Uterus (tissue), 4 donors: ENCODE data around the gene VIPR2. TPM values are rescaled to one million over a fixed set of nuclear protein-coding genes. Genes with fewer than 3 reads are reported as not detected.
A peak's percentile ranks its signal among the peaks of the same experiment; 100 is the strongest.
"Not testable (repeated sequence)": the region's sequence is repeated elsewhere in the genome, so short reads cannot be mapped to it uniquely, and the experiment has no call there.

Experiments
- DNase-seq, 2 donors: peaks; one replicate each; pipeline ENCODE4 v3.0.0-alpha.2; 2019 to 2020
- H3K27ac ChIP-seq, 2 donors: fragments of 200-600 bp; sonication (generic); 1 replicate in 1 of 2; 2 replicates in 1 of 2; pipeline ENCODE4 v1.5.1; 2016 to 2018
- H3K27me3 ChIP-seq, 2 donors: fragments of 200-600 bp; sonication (generic); one replicate each; pipeline ENCODE4 v1.5.1; 2018 to 2019; ENCODE audit warnings: control low read depth in 1 of 2
- H3K36me3 ChIP-seq, 2 donors: fragments of 200-600 bp; sonication (generic); one replicate each; pipeline ENCODE4 v1.5.1; 2019; ENCODE audit warnings: control low read depth in 1 of 2
- H3K4me1 ChIP-seq, 2 donors: fragments of 200-600 bp; sonication (generic); one replicate each; pipeline ENCODE4 v1.5.1; 2018 to 2019; ENCODE audit warnings: control low read depth in 1 of 2
- H3K4me3 ChIP-seq, 2 donors: fragments of 200-600 bp; sonication (generic); 1 replicate in 1 of 2; 2 replicates in 1 of 2; pipeline ENCODE4 v1.5.1; 2018 to 2019; ENCODE audit warnings: mild to moderate bottlenecking in 1 of 2
- H3K9me3 ChIP-seq, 2 donors: fragments of 200-600 bp; sonication (generic); one replicate each; pipeline ENCODE4 v1.5.1; 2019; ENCODE audit warnings: control low read depth in 1 of 2
- POLR2A ChIP-seq, 2 donors: fragments of 450-650 bp; IDR thresholded peaks; one replicate each; pipeline ENCODE4 v1.6.1; 2016; ENCODE audit warnings: antibody characterized with exemption in 2 of 2, mild to moderate bottlenecking in 1 of 2, moderate library complexity in 1 of 2
- intact Hi-C: fragments of 100-400 bp; cut with DNase I; formaldehyde crosslinking; loops from one replicate; pipeline ENCODE4 v1.15.1; 2023; ENCODE audit warnings: low total_unique reads
- total RNA-seq, 4 donors: library from RNA; depleted of rRNA in 3 of 4; stranded (reverse); fragments of >200 nt in 3 of 4; gene quantifications; one replicate each; pipeline versions ENCODE4 v1.1.0 to v1.2.4, GENCODE V29; 2014 to 2023
- TF ChIP-seq, protein P1 (sequence below), 4 experiments: fragments of 200-600 bp in 2 of 4; fragments of 450-650 bp in 2 of 4; sonication (generic) in 2 of 4; IDR thresholded peaks; one replicate each; pipeline ENCODE4 v1.5.1; 2016 to 2019; ENCODE audit warnings: antibody characterized with exemption in 4 of 4, mild to moderate bottlenecking in 2 of 4, moderate library complexity in 1 of 4
- donor health status: DM: yes; HTN: yes; CAD: no.

VIPR2 gene
- total RNA-seq, 4 donors from 2014 or later = 3.1 to 9.8 (median 4.5) TPM

DNA sequence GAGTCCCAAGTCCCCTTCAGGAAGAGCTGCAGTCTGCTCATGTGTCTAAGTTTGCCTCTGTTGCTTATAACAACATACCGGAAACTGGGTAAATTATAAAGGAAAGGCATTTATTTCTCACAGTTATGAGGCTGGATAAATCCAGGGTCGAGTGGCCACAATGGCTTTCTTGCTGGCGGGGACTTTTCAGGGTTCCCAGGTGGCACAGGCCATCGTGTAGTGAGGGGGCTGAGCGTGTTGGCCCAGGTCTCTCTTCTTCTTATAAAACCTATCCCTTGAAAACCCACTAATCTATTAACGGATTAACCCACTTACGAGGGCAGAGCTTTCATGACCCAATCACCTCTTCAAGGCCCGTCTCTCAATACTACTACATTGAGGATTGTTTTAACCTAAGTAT lies 8.7 kb downstream of the VIPR2 start:
- TF ChIP-seq, protein P1, sequence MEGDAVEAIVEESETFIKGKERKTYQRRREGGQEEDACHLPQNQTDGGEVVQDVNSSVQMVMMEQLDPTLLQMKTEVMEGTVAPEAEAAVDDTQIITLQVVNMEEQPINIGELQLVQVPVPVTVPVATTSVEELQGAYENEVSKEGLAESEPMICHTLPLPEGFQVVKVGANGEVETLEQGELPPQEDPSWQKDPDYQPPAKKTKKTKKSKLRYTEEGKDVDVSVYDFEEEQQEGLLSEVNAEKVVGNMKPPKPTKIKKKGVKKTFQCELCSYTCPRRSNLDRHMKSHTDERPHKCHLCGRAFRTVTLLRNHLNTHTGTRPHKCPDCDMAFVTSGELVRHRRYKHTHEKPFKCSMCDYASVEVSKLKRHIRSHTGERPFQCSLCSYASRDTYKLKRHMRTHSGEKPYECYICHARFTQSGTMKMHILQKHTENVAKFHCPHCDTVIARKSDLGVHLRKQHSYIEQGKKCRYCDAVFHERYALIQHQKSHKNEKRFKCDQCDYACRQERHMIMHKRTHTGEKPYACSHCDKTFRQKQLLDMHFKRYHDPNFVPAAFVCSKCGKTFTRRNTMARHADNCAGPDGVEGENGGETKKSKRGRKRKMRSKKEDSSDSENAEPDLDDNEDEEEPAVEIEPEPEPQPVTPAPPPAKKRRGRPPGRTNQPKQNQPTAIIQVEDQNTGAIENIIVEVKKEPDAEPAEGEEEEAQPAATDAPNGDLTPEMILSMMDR (IDR thresholded peaks at IDR 0.05) = no peak
- no peak for TF ChIP-seq POLR2A (IDR thresholded peaks at IDR 0.05)
- Histone ChIP-seq H3K4me3 (no peak overlapping the region), H3K27me3 (no peaks in the 10 kb centered on the region), H3K27ac (no peak overlapping the region), H3K9me3 (no peaks in the 10 kb centered on the region), H3K36me3 (no peaks in the 10 kb centered on the region), H3K4me1 (no peaks in the 10 kb centered on the region)
- DNase-seq = no peak
- intact Hi-C loops = no loop called here

DNA sequence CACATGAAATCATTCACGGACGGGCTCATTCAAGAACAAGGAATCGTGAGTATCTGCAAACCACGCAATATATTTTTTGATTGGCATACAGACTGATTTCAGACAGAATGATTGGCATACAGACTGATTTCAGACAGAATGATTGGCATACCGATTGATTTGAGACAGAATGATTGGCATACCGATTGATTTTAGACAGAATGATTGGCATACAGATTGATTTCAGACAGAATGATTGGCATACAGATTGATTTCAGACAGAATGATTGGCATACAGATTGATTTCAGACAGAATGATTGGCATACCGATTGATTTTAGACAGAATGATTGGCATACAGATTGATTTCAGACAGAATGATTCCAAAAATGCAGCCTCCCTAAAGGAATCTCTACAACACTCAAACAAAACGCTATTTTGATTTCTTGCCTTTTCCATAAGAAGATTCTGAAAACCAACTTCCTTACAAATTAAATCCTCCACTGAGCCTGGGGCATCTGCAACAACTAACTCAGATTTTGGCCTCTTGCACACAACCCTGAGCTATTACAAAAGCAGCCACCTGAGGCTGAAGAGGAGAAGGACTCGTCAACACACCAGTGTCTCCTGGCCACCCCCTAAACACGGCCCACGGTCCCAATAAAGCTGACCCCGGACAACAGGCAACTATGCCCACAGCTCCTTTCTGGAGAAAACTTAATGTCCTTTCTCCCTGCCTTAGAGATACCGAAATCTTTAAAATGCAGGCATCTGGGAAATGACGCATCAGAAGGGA lies 11.8 kb downstream of the VIPR2 start:
- H3K9me3 ChIP-seq, H3K4me1 ChIP-seq, H3K27me3 ChIP-seq, H3K36me3 ChIP-seq, H3K4me3 ChIP-seq, H3K27ac ChIP-seq: not testable (repeated sequence)
- peak in 1 of 2 donors; percentile 13 for DNase-seq
- intact Hi-C loops = loop anchor here (2.0 kb wide), 1 partner anchor 30 kb away; no protein-coding TSS in a partner anchor

DNA sequence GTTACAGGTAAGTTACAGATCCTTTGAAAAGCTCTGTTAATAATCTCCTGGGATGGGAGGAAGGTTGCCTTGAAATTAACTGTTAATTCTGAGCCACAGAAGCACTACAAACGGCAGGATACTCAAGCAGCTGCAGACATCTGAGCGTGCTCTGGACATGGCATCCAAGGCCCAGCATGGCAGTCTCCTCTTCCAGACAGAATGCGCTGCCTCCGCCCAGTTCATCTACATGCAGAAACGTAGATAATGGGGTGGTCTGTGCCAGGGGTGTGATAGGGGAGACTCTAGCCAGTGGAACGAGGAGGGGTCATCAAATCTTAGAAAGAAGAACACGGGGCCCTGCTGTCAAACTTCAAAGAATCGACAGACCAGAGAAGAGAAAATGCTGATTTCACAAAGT lies 13.8 kb downstream of the VIPR2 start:
- Histone ChIP-seq H3K27ac (no peak overlapping the region), H3K9me3 (no peaks in the 10 kb centered on the region), H3K4me1 (no peaks in the 10 kb centered on the region), H3K36me3 (no peaks in the 10 kb centered on the region), H3K4me3 (no peak overlapping the region), H3K27me3 (no peaks in the 10 kb centered on the region)
- peak in 1 of 2 donors; percentile 5 for DNase-seq
- TF ChIP-seq POLR2A (IDR thresholded peaks at IDR 0.05) = no peak
- TF ChIP-seq, protein P1 (IDR thresholded peaks at IDR 0.05) = no peak
- intact Hi-C loops = no loop called here

DNA sequence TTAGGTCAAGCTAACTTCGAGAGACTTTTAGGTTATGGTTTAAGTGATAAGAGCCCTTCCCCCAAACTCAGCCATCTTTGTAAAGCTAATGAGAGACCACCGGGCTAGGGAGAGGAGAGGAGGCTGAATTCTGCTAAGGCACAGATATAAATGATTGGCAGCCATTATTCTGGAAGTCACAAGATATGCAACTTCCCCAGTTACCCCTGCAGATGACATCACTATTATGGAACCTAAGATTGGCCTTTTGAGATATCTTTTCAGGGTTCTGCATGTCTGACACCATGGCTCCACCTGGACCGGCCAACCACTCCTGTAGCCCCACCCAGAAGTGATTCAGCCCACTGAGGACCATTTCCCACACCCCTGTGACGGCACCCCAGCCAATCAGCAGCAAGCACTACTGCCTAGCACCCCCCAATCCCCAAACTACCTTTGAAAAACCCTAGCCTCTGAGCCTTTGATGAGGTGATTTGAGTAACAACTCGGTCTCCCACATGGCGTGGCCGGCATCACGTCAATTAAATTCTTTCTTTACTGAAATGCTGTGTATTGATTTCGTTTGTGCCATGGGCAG lies 14.4 kb downstream of the VIPR2 start:
- intact Hi-C loops = no loop called here
- no peaks in the 10 kb centered on the region for H3K36me3 ChIP-seq

DNA sequence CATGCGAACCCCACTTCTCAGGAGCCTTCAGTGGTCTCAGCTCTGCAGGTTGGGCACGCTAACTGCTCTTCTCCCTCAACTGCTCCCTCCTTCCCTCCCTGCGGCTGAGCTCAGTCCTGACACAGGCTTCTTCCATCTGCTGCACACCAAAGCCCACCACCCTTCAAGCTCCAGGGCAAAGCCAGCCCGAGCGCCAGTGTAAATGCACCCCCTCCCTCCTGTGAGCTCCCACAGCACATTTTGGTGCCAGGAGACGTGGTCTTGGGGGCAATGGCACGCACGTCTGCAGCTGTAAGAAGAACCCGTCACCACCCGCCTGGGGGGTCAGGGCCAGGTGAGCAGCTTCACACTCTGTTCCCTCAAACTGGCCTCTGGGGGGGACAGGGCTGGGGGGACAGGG lies 15.9 kb downstream of the VIPR2 start:
- no peaks in the 10 kb centered on the region for H3K4me1 ChIP-seq
- H3K27ac ChIP-seq = no peak overlapping the region
- intact Hi-C loops = no loop called here
- TF ChIP-seq, protein P1 (IDR thresholded peaks at IDR 0.05) = no peak
- no peaks in the 10 kb centered on the region for H3K9me3 ChIP-seq
- no peaks in the 10 kb centered on the region for H3K36me3 ChIP-seq
- no peaks in the 10 kb centered on the region for H3K27me3 ChIP-seq
- no peak overlapping the region for H3K4me3 ChIP-seq
- DNase-seq = peak in 1 of 2 donors; percentile 10

More for the DNA sequence above, 14.4 kb downstream of the VIPR2 start:
- Histone ChIP-seq H3K4me3 (no peak overlapping the region), H3K27me3 (no peaks in the 10 kb centered on the region), H3K4me1 (no peaks in the 10 kb centered on the region), H3K9me3 (no peaks in the 10 kb centered on the region), H3K27ac (no peak overlapping the region)
- TF ChIP-seq, protein P1 (IDR thresholded peaks at IDR 0.05) = no peak
- TF ChIP-seq POLR2A (IDR thresholded peaks at IDR 0.05) = no peak
- DNase-seq = no peak
